GM19395 (cell line): Measurements from ENCODE around the gene ATP5F1B.

Experiments
- ATAC-seq: cut with Tn5 transposase; IDR thresholded peaks from one replicate; pipeline ENCODE4 v1.9.1; 2021; ENCODE audit warnings: mild to moderate bottlenecking, moderate library complexity; ENCODE audit not compliant: unreplicated experiment

Gene ATP5F1B

DNA sequence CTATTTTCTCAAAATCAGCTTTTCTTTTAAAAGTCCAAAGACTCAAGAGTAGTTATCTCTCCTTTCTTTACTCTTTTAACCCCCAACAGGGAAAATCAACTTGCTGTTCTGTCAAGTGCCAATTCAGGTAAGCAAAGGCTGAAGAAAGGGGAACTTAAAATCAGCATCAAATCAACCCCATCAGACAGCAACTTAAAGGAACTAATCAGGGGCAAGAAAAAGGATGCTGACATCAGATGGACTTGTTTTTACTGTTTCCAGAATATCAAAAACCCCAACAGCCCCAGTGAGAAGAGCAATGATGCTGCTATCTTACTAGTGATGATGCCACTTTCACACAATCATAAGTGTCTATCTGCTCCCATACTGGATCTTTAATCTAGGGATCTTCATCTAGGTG lies 19.1 kb downstream of the ATP5F1B start:
- ATAC-seq, result no peak

DNA sequence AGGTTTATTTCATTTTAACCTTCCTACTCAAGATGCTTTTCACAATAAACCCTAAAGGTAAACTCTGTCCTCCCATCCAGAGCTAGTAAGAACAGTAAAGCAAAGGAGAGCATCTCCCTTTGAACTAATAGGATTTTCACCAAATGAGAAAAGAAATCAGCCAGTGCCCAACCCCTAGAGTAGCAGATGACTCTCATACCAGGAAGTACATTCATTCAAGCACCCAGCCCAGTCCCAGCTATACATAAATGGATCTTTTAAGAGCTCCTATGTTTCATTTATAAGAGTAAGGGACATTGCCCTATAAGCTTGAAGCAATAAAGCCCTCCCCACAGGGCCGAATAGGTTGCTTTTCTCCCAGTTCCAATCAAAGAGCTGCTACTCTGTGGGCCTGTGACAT lies 23.2 kb downstream of the ATP5F1B start:
- ATAC-seq, result no peak

DNA sequence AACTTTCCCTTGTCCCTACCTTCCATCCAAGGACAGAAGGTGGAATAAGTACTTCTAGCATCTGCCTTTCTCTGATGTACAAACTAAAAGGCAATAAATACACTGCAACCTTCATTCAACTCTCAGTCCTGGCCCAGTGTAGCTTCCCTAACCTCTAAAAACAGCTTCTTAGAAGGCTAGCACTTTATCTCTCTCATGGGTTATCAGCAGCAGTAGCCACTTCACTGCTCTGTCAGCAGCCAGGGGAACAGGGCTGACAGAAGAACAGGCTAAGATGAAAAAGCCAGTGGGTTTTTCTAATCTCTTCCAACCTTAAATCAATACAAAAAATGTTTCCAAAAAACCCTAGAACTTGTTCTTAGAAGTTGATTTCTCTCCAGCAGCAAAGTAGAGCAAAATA lies 28.9 kb downstream of the ATP5F1B start:
- no peak for ATAC-seq

DNA sequence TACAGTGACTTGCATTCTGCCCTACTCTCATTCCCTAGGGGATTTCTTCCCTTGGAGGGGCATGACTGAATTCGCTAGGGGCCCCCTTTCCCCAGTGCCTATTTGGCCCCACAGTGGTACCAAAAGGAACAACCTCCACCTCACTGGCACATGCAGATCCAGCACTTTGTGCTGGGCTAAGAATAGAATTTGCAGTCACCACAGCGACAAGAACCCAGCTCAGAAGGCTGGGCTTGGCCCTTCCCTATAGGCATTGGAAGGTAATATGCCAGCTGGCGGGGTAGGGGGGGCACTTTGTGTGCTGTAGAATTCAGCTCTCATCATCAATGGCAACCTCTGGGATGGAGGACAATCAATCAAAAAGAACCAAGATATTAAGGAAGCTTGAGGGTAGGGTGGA lies 29.5 kb downstream of the ATP5F1B start:
- no peak for ATAC-seq

DNA sequence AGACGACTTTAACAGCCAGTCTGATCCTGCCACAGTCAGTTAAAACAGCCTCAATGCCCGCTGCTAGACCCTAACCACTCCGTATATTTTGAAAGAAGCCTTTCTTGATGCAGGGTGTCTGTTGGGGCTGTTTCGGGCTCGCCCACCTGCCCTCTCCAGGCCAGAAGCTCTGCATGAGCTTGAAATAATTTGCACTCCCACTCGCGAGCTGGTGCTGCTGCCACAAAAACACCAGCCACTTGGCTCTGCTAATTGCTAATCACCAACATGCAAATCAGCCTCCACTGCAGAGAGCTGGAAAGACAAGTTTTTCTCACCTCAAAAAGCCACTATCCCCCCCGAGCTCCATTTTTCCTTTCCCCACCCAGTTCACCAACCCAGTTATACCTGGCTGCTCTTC lies 31.2 kb downstream of the ATP5F1B start:
- ATAC-seq, result no peak

DNA sequence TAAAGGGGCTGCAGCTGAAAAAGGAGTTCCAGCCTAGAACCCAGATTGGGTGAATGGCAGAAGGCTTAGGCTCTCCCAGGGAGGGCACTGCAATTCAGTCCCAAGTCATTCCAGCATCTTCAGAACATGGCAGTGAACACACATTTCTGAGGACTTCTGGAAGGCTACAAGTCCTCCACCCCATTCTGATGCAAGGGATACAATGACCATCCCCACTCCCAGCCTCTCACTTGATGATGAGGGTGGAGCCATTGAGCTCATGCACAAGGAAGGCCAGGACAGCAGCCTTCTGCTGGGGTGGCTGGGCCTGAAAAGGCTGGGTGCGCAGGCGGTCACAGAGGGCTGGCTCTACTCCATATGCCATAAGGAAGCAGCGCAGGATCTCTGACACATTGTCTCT lies 41.4 kb downstream of the ATP5F1B start:
- no peak for ATAC-seq

DNA sequence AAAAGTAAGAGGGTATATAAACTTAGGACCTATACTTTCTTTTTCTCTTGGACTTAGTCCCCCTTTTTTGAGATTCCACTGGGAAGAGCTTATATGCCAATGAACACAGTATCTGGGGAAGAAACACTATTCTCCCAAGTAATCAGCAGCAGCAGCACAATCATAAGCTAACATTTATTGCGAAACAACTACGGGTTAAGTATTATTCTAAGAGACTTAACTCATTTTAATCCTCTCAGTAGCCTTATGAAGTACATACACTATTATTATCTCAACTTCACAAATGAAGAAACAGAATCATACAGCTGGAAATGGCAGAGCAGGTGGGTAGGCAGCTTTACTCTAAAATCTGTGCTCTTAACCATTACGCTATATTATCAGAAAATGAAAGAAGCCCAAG lies 43.5 kb downstream of the ATP5F1B start:
- ATAC-seq, result no peak

DNA sequence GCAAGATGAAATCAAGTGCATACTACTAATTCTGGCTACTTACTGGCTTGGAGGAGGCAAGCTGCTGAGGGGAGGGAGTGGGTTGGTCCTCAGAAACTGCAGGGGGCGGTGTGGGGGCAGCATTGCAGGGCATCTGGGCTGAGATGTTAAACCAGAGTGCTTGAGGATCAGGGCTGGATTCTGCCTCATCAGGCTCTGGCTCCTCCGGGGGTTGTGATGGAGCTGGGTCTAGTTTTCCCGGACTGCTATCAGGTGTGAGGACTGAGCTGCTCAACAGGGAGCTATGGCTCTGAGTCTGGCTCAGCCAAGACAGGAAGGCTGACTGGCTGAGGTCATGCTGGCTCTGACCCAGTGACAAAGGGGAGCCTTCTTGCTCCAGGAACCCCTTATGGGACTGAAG lies 44.3 kb downstream of the ATP5F1B start:
- no peak for ATAC-seq

DNA sequence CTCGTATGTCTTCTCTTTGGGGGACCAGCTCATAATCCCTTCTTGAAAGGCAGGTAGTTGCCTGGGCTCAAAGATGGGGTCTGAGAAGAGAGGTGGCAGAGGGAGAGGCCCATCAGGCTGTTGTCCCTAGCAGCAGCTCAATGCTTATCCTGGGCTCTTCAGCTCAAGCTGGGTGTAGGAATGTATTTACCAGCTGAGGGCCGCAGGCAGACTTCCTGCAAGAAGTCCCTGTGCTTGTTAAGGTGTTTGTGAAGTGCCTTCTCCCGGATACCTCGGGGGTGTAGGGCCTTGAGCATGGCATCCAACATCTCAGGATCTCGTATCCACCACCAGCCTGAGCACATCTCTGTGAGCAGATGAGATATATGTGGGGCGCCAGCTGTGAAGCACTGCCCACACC lies 45.0 kb downstream of the ATP5F1B start:
- no peak for ATAC-seq

DNA sequence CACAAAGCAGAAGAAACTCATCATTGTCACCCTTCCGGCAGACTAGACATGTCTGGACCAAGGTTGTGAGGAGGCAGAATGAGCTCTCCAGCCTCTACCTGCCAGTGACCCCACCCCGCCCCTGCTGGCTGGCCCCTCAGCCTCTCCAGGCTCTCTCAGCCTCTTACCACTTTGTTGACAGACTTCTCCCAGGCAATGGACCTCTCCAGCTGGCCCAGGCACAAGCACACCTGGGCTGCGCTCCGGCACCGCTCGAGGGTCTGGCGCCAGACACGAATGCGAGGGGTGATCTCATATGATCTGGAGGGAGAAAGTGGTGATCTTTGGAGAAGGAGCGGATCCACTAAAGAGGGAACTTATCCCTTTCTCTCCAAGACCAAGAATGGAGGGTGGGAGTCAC lies 46.0 kb downstream of the ATP5F1B start:
- no peak for ATAC-seq

DNA sequence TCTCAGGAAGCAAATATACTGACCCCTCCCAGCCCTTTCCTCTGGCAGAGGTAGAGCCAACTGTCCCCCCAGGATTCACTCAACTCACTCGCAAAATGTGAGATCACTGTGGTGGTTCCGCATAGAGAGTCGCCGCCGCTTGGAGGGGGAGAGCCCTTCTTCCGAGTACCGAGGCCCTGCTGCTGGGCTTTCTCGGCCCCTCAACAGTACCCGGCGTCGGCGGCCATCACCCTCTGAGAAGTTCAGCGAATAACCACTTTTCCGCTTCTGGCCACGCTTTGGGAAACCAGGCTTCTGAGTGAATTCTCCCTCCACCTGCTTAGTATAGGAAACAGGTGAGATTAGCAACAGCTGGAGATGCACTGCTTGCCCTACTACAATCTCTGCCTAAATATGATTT lies 46.7 kb downstream of the ATP5F1B start:
- ATAC-seq, result no peak

DNA sequence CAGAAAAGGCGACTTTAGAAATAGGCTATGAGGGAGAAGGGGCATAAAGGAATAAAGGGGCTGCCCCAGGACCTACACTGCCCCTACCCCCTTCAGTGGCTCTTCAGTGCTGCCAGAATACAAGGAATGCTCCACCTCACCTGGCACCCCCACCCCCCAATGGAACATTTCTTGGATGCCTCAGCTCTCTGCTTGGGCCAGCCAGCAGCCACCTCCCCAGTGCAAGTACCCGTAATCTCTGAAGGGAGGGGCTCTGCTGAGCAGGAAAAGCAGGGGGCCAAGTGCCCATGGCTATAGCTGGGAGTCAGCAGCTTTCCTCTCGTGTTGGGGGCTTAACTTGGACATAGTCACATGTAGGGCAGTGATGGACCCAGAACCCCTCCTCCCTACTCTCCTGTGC lies 49.0 kb downstream of the ATP5F1B start:
- no peak for ATAC-seq

DNA sequence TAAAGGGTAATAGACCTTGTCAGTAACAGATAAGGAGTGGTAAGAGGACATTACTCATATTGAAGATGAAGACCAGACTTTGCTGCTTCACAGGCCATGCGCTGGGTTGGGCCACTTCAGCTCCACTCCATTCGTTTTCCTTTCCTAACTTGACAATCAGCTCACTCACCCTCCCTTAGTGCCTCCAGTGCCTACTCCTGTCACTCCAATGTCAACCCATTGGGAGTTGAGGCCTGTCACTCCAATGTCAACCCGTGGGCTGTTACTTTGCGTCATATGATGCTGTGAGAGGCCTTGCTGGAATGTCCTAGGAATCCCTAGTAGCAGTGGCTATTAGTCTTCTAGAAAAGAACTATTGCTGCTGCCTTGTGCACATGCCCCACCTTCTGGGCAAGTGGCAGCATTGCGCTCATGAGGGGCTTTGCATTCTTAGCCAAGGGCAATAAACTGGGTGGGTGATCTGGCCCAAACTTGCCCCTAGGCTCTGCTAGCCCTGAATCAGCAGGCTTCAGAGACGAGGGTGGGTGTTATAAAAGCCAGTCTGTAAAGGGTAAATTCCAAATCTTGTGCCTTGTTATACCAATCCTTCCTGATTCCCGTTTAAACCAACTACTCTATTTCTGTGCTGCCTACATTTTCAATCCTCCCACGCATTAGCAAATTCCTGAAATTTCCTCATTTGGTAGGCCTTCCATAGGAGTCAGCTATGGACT lies 51.7 kb downstream of the ATP5F1B start:
- no peak for ATAC-seq

DNA sequence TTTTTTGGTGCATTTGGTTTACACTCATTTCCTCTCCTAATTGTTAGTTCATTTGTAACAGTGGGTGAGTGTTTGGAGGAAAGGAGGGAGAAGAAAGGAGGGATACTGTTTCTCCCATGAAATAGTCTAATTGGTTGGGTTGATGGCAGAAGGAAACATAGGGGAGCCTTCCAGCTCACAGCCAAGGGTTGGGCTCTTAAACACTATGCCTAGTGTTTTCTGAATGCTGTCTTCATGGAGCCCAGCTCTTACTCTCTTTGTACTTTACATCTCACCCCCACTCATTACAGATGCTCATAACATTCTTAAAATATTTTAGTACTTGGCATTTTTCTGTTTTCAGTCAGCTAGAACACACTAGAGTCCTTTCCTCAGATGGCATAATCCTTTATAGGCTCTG lies 53.8 kb downstream of the ATP5F1B start:
- no peak for ATAC-seq

DNA sequence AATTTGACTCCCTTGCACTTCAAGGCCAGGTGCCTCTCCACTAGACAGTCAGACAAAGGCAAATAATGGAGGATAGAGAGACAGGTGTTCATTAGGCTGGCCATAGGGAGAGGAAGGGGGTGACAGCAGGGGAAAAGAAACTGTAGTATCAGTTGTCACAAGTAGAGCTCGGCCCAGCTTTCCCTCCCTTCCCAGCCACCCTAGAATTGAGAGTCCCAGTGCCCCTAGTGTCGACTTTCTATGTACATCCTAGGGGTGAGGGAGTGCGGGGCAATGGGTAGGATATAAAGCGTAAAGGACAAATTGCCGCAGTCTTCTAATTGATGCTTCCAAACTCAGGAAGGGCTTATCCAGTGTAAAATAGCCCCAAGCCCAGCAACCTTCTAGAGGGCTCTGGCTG lies 54.7 kb downstream of the ATP5F1B start:
- no peak for ATAC-seq

DNA sequence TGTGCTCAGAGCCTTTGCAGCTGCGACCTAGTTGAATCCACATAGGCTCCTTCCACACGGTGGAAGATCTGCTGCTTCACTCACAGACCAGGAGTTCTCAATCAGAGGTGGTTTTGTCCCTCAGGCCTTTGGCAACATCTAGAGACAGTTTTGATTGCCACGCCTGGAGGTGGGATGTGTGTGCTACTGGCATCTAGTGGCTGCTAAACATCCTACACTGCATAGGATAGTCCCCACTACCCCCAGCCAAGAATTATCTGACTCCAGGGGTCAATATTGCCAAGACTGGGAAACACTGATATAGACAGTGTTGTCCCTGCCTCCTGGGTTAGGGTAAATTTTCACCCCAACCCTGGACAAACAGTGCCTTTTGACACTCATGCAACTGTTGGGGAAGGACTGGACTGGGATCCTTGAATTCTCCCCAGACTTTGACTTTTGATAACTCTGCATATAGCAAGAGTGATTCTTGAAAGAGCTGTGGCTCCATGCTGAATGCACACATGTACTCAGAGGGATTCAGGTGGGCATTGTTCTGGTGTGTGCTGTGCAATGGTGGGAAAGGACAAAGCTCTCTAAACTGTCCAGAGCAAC lies 55.5 kb downstream of the ATP5F1B start:
- no peak for ATAC-seq

DNA sequence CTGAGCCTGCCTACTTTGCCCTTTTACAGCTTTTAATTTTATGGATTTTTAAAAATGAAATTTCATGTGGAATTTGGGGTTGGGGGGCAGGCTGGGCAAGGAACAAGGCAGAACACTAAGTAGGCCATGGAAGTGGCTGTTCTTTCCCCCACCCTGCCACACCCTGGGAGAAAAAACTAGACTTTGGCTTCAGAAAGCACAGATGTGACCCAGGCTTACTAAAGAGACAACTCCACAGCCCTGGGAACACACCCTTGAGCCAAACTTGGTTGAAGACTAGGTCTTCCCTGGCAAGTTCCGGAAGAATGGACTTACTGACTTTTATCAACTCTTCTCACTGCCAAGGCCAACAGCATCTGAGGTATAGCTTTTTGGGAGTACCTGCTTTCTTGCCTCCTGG lies 56.0 kb downstream of the ATP5F1B start:
- no peak for ATAC-seq
